Left lung (tissue), 10 donors: Measurements from ENCODE around the gene ZBTB17. TPM values are rescaled to one million over a fixed set of nuclear protein-coding genes. Genes with fewer than 3 reads are reported as not detected.
"Not testable (repeated sequence)": the region's sequence is repeated elsewhere in the genome, so short reads cannot be mapped to it uniquely, and the experiment has no call there.

Source experiments
- ATAC-seq: fragments of 200-7000 bp; cut with Tn5 transposase; one replicate; pipeline ENCODE4 v1.9.1; 2020; ENCODE audit warnings: moderate library complexity
- DNase-seq, 4 donors: peaks; one replicate each; pipeline ENCODE4 v3.0.0-alpha.2; 2013 to 2020
- H3K27ac ChIP-seq, 2 donors: fragments of 200-600 bp; sonication (generic) in 1 of 2; one replicate each; pipeline versions ENCODE4 v1.5.0 to v1.8.0; 2020 to 2021
- H3K27me3 ChIP-seq, 2 donors: fragments of 200-600 bp; sonication (generic) in 1 of 2; one replicate each; pipeline versions ENCODE4 v1.5.0 to v1.8.0; 2020 to 2021
- H3K36me3 ChIP-seq, 2 donors: fragments of 200-600 bp; sonication (generic) in 1 of 2; one replicate each; pipeline versions ENCODE4 v1.5.0 to v1.8.0; 2020 to 2021
- H3K4me1 ChIP-seq, 2 donors: fragments of 200-600 bp; one replicate each; pipeline ENCODE4 v1.8.0; 2021
- H3K4me3 ChIP-seq, 2 donors: fragments of 200-600 bp; sonication (generic) in 1 of 2; one replicate each; pipeline versions ENCODE4 v1.5.0 to v1.8.0; 2020 to 2021; ENCODE audit warnings: mild to moderate bottlenecking in 1 of 2
- H3K9me3 ChIP-seq, 2 donors: fragments of 200-600 bp; sonication (generic) in 1 of 2; one replicate each; pipeline versions ENCODE4 v1.5.0 to v1.8.0; 2020 to 2021
- intact Hi-C, 2 donors: fragments of 100-400 bp; cut with DNase I; formaldehyde crosslinking; loops; one replicate each; pipeline versions ENCODE4 v1.11.2 to v1.14.2; 2022
- polyA plus RNA-seq, 6 donors: library from polyadenylated mRNA; unstranded; fragments of 120-200 nt; gene quantifications; one replicate each; pipeline ENCODE4 v1.2.1, GENCODE V29; 2013; ENCODE audit not compliant: insufficient read length in 6 of 6
- total RNA-seq, 2 donors: library from RNA; stranded (reverse); fragmentation: NEBNext Ultra II Directional; extraction: Animal tissue kit (Norgen Biotek cat#: 25700); gene quantifications; one replicate each; pipeline ENCODE4 v1.2.1, GENCODE V29; 2021
- TF ChIP-seq, protein P1 (sequence below), 2 donors: fragments of 200-600 bp; sonication (generic) in 1 of 2; IDR thresholded peaks; one replicate each; pipeline versions ENCODE4 v1.5.0 to v1.8.0; 2021; ENCODE audit warnings: antibody characterized with exemption in 2 of 2
- donor health status: DM: no; HTN: yes; CAD: no.
- donor health status: DM: no; HTN: no; CAD: no.

Gene ZBTB17
- total and polyA plus RNA-seq, 8 donors, result 27.4 to 46.5 (median 33.1) TPM

DNA sequence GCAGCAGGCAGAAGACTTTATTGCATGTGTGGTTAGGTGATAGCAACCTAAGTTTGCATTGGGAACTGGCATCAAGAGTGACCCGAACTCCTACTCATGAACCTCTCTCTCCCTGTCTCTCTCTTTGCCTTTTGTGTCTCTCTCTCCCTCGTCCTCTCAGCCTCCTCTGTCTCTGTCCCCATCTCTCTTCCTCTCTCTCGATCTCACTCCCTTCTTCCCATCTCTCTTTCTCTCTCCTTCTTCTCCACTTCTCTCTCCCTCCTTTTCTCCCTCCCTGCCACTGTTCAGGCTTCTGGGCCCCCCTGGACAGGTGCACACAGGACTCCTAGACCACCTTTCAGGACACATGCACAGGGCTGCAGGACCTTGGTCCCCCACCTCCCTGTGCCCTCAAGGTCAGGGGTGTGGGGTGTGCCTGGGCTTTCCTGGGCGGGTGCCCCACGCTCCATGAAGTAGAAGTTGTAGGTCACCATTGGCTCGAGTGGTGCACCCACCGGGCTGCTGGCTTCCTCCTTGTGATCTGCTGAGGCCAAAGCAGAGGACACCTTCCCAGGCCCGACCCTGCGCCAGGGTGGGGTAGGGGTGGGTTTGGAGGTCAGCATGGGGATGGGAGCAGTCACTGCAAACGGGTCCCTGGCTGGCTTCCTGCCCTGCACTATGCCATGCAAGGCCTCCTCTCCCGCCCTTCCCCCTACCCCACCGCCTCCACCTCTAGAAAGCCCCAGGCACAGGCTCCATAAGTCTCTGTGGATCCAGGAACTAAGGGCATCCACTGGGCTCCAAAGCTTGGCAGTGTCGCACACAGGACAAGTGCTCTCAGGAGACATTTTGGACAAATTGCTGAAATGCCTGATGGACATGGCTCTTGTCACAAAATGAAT lies 13.2 kb upstream of the ZBTB17 start:
- H3K36me3 ChIP-seq, result no peaks in the 10 kb centered on the region
- ATAC-seq, result no peak
- no peak overlapping the region for H3K27ac ChIP-seq
- H3K4me3 ChIP-seq, result no peak overlapping the region
- DNase-seq, result no peak
- no peaks in the 10 kb centered on the region for H3K27me3 ChIP-seq
- H3K9me3 ChIP-seq, result no peaks in the 10 kb centered on the region
- intact Hi-C loops, result no loop called here
- TF ChIP-seq, protein P1, sequence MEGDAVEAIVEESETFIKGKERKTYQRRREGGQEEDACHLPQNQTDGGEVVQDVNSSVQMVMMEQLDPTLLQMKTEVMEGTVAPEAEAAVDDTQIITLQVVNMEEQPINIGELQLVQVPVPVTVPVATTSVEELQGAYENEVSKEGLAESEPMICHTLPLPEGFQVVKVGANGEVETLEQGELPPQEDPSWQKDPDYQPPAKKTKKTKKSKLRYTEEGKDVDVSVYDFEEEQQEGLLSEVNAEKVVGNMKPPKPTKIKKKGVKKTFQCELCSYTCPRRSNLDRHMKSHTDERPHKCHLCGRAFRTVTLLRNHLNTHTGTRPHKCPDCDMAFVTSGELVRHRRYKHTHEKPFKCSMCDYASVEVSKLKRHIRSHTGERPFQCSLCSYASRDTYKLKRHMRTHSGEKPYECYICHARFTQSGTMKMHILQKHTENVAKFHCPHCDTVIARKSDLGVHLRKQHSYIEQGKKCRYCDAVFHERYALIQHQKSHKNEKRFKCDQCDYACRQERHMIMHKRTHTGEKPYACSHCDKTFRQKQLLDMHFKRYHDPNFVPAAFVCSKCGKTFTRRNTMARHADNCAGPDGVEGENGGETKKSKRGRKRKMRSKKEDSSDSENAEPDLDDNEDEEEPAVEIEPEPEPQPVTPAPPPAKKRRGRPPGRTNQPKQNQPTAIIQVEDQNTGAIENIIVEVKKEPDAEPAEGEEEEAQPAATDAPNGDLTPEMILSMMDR (IDR thresholded peaks at IDR 0.05), result no peak
- peaks cover 0 to 6% of the 10 kb centered on the region in 2 donors for H3K4me1 ChIP-seq

DNA sequence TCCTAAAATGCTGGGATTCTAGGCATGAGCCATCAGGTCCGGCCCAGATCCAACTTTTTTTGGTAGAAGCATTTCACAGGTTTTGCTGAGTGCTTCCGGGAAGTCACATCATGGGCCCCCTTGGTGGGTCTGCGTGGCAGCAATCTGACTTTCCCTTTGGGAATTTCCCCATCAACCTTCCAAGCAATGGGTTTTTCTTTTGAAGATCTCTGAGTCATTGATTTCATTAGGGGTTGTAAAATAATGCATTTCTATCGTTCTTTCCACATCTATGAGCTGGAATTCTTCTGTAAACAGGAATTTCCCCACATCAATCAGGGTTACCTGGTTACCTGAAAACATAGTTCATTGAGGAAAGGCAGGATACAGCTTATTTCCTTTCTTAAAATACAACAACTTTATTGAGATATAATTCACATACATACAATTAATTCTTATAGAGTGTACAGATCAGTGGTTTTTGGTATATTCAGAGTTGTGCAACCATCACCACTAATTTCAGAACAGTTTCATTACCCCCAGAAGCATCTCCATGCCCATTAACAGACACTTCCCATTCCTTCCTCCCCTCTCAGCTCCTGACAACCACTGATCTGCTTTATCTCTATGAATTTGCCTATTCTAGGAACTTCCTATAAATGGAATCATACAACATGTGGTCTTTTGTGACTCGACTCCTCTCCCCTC lies 9.9 kb upstream of the ZBTB17 start:
- Histone ChIP-seq H3K4me1 (peaks cover 0 to 6% of the 10 kb centered on the region in 2 donors), H3K27ac (no peak overlapping the region), H3K27me3 (no peaks in the 10 kb centered on the region), H3K4me3 (no peak overlapping the region), H3K36me3 (no peaks in the 10 kb centered on the region), H3K9me3 (no peaks in the 10 kb centered on the region)
- ATAC-seq, result no peak
- TF ChIP-seq, protein P1 (IDR thresholded peaks at IDR 0.05), result no peak
- intact Hi-C loops, result no loop called here
- DNase-seq, result no peak

DNA sequence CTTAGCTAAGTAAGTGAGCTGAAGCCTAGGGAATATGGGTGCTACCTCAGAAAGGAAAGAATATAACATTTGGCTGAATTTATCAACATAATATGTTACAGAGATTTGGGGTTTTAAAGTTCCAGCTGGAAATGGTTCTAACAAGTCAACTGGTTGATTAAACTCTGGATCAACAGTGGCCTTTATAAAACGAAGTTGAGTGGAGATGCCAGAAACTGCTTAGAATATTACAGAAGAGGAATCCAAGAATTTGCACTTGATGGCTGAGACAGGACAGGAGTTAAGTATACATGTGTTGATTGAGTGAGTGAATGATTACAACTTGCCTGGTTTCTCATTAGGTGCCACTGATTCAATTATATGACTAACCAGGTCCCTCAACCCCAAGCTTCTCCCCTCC lies 7.4 kb upstream of the ZBTB17 start:
- Histone ChIP-seq H3K9me3 (no peaks in the 10 kb centered on the region), H3K36me3 (no peaks in the 10 kb centered on the region), H3K4me1 (peaks cover 0 to 6% of the 10 kb centered on the region in 2 donors), H3K4me3 (no peak overlapping the region), H3K27me3 (no peaks in the 10 kb centered on the region), H3K27ac (no peak overlapping the region)
- intact Hi-C loops, result no loop called here
- TF ChIP-seq, protein P1 (IDR thresholded peaks at IDR 0.05), result no peak
- ATAC-seq, result no peak
- no peak for DNase-seq

DNA sequence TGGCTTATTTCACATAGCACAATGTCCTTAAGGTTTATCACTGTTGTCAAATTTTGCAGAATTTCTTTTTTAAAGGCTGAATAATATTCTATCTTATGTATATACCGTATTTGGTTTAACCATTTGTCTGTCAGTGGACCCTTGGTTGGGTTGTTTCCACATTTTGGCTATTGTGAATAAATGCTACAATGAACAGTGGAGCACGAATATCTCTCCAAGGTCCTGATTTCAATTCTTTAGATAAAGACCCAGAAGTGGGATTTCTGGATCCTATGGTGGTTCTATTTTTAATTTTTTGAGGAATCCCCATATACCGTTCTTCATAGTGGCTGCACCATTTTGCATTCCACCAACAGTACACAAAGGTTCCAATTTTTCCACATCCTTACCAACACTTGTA lies 5.8 kb upstream of the ZBTB17 start:
- peaks cover 0 to 6% of the 10 kb centered on the region in 2 donors for H3K4me1 ChIP-seq
- DNase-seq (no peak), ATAC-seq (no peak)
- H3K36me3 ChIP-seq, result no peaks in the 10 kb centered on the region
- intact Hi-C loops, result no loop called here
- TF ChIP-seq, protein P1 (IDR thresholded peaks at IDR 0.05), result no peak
- H3K4me3 ChIP-seq, result no peak overlapping the region
- no peaks in the 10 kb centered on the region for H3K27me3 ChIP-seq
- no peaks in the 10 kb centered on the region for H3K9me3 ChIP-seq
- no peak overlapping the region for H3K27ac ChIP-seq

DNA sequence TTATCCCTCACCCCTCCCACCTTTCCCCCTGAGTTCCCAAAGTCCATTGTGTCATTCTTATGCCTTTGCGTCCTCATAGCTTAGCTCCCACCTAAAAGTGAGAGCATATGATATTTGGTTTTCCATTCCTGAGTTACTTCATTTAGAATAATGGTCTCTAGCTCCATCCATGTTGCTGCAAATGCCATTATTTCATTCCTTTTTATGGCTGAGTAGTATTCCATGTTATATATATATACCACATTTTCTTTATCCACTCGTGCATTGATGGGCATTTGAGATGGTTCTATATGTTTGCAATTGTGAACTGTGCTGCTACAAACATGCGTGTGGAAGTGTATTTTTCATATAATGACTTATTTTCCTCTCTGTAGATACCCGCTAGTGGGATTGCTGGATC lies 2.0 kb upstream of the ZBTB17 start:
- H3K36me3 ChIP-seq, H3K27me3 ChIP-seq, H3K27ac ChIP-seq, ATAC-seq, H3K4me3 ChIP-seq, DNase-seq, intact Hi-C loops, H3K9me3 ChIP-seq: not testable (repeated sequence)
- peaks cover 6 to 22% of the 10 kb centered on the region in 2 donors for H3K4me1 ChIP-seq
